ENCODE measurements around the gene SPDYE4.
"Not testable (repeated sequence)": the region's sequence is repeated elsewhere in the genome, so short reads cannot be mapped to it uniquely, and the experiment has no call there.

SPDYE4 gene

GRCh38 chr17:8758137-8758596 is at the start of gene SPDYE4:
TSS of gene SPDYE4 (minus strand) at chr17:8758546. CDS start at chr17:8758382, 164 bp downstream.
- FAIRE-seq: no peak

GRCh38 chr17:8806926-8807550 is 48.7 kb upstream of the SPDYE4 start:
- FAIRE-seq: no peak

DNA sequence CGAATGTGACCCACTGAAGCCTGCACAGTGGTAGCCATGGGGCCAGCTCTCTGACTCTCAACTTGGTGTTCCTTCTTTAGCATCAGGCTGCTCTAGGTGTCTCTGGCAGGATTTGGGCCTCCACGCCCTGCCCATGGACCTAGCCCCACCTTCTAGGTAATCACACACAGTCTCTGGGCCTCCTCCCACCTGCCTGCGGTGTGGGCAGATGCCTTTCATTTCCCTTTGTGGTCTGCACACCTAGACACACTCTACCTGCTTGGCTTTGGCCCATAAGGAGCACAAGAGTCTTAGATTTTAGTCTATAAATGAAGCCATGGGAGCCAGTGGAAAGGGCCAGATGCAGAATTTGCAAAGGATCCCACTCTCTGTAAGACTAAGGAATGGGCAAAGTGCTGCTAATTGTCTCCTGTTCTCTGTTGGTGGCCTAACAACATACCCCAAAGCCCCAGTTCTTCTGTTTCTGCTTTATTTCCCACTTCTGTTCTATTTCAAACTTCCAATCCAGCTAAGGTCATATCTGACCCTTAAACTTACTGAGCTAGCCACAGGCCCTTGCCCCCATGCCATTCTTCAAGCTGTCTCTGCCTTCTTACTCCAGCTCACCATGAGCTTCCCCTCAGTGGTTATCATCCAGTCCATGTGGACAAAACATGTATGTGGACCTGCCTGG is 48.0 kb upstream of the SPDYE4 start:
- no peak for FAIRE-seq

DNA sequence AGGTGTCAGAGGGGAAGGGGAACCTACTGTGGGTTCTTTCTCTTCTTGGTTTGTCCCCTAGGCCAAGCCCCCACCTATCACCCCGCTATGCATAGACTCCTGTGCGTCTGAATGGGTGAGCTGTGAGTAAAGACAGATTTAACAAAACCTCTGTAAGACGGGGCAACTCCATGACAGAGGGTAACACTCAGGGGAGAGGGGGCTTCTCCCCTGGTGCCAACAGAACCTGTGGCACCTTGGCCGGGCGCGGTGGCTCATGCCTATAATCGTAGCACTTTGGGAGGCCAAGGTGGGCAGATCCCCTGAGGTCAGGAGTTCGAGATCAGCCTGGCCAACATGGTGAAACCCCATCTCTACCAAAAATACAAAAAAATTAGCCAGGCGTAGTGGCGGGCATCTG is 47.0 kb upstream of the SPDYE4 start:
- FAIRE-seq: not testable (repeated sequence)

- no peak for FAIRE-seq
Measured at GRCh38 chr17:8803531-8804420, 45.4 kb upstream of the SPDYE4 start.

GRCh38 chr17:8801135-8801840 is 42.9 kb upstream of the SPDYE4 start:
- FAIRE-seq: no peak

DNA sequence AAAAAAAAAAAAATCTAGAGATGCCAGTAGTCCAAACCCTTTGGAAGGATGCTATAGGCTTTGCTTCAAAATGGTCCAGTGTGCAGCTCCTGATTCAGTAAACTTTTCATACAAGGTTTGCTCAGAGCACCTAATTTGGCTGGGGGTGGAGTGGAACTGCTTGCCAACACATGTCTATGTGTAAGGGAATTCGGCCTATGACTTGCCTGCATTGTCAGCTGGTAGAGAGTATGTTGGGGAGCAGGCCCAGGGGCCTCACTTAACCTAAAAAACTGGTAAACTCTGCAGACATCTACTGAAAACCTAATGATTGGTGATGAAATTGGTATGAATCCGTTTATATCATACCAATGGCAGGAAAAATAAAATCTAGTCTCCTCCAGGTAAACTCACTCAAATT is 42.3 kb upstream of the SPDYE4 start:
- no peak for FAIRE-seq

GRCh38 chr17:8799570-8800212 is 41.3 kb upstream of the SPDYE4 start:
- no peak for FAIRE-seq

DNA sequence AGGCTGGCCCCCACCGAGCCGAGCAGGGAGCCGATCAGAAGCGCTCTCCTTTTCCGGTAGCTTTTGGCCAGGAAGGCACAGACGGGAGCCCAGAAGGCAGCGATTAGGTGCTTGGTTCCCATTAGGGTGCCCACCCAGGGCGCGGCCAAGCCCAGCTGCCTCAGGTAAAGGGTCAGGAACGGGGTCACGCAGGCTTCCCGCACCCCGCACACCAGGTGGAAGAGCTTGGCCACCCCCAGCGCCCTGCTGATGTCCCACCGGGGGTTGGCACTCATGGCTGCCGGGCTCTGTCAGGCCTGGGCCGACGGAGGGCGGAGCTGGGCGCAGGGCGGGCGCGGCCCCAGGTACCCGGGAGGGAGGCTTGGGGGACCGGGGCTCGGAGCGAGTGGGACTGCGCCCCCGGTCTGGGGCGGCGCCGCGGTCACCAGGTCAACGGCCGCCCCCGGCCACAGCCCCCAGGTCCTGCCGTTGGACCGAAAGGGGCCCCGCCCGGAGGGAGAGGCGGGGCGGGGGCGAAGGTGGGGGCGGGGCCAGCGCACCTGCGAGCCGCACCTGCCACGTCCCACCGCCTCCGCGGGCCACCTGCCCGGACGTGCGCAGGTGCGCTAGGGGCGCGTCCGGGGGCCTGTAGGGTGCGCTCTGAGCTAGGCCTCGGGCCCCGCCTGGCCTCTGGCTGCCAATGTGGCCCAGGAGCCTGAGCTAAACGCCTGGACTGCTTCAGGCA is 40.7 kb upstream of the SPDYE4 start, which contains the start of gene MFSD6L:
Gene MFSD6L, minus strand, starts transcription at position 520 of the 724 bp plus-strand sequence. Its CDS starts 245 bp downstream, at position 275.
- FAIRE-seq: no peak

DNA sequence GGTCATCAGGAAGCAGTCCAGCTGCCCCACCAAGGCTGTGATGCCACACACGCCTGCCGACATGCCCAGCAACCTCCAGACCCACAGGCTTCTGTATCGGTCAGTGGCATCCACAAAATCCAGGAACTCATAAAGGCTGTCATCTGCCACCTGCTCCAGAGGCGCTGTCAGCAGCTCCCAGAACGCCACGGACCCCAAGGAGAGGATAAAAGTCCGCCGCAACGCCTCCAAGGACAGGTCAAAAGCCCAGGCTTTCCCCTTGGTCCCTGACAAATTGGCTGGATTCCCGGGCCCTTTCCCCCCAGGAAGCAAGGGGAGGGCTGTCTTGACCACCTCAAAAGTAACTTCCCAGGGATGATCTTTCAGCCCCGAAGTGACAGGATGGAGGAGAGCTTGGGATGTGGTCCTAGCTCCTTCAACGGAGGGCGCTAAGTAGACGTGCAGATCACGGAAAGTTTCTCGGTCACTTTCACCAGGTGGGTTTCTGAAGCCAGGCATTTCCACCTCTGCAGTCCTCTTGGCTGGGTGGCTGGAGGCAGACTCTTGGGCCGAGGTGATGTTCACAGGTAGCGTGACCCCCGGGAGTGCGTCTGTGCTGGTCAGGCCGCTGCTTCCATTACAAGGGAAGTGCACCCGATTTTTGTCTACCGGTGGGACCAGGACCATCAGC is 40.0 kb upstream of the SPDYE4 start:
- no peak for FAIRE-seq

- no peak for FAIRE-seq
Measured at GRCh38 chr17:8797621-8798175, 39.4 kb upstream of the SPDYE4 start.

- no peak for FAIRE-seq
Measured at GRCh38 chr17:8794636-8795035, 36.3 kb upstream of the SPDYE4 start.

DNA sequence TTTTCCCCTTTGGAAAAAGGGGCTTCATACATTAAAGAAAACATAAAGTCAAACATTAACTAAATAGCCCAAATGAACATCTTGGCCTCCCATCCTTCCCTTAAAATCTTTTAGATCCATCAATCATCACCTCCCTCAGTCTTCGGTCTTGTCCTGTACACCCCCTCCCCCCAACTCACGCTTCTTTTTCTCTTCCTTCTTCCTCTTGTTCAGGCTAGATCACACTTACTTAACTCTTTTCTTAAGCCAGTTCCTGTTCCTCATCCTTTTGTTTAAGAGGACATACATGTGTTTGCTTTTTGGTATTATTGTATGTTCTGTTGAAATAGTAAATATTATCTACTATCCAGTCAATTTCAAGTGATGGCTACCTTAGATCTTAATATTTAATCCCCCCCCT is 35.3 kb upstream of the SPDYE4 start:
- no peak for FAIRE-seq

GRCh38 chr17:8792646-8793045 is 34.3 kb upstream of the SPDYE4 start:
- no peak for FAIRE-seq

- FAIRE-seq: no peak
Measured at GRCh38 chr17:8791910-8792270, 33.5 kb upstream of the SPDYE4 start.

DNA sequence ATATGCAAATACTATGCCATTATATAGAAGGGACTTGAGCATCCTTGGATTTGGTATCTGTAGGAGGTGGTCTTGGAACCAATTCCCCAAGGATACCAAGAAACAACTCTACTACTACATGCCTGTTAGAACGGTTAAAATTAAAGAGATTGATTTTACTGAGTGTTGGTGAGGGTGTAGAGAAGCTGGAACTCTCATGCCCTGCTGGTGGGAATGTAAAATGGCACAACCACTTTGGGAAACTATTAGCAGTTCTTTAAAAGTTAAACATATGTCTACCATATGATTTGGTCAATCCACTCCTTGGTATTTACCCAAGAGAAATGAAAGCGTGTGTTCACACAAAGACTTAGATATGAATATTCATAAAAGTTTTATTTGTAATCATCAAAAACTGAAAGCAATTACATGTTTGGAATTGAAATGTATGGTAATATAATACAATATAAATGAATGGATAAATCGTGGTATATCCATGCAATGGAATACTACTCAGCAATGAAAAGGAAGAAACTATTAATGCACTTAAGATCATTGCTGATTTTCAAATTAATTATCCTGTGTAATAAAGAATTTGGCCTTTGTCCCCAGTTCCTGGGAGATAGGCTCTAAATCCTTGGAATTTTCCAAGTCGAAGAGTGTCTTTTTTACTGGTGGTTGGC is 33.0 kb upstream of the SPDYE4 start:
- FAIRE-seq: no peak

DNA sequence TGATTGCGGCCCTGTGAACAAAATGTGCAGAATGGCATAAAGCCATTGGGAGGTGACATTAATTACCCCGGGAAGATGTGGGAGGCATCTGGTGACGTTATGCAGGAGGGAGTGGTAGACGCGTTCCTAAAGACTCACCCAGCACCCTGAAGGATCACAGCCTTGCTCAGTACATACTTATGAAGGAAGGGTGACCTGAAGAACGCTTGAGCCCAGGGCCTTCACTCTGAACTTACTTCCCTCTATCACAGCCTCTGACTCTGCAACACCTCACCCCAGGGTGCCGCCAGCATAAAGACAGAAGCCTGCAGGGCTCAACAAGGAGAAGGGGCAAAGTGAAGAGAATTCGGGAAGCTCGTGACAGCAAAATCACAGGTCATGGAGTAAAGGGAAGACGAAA is 31.4 kb upstream of the SPDYE4 start:
- no peak for FAIRE-seq

GRCh38 chr17:8788998-8789397 is 30.7 kb upstream of the SPDYE4 start:
- FAIRE-seq: no peak

- FAIRE-seq: no peak
Measured at GRCh38 chr17:8785547-8786413, 27.4 kb upstream of the SPDYE4 start.
